GM18511 (cell line): ENCODE results near the gene RDH8.
"Not testable (repeated sequence)": the region's sequence is repeated elsewhere in the genome, so short reads cannot be mapped to it uniquely, and the experiment has no call there.

ENCODE experiments used
- ATAC-seq: cut with Tn5 transposase; IDR thresholded peaks from one replicate; pipeline ENCODE4 v1.9.1; 2021; ENCODE audit warnings: mild to moderate bottlenecking, moderate library complexity; ENCODE audit not compliant: unreplicated experiment

Gene RDH8

DNA sequence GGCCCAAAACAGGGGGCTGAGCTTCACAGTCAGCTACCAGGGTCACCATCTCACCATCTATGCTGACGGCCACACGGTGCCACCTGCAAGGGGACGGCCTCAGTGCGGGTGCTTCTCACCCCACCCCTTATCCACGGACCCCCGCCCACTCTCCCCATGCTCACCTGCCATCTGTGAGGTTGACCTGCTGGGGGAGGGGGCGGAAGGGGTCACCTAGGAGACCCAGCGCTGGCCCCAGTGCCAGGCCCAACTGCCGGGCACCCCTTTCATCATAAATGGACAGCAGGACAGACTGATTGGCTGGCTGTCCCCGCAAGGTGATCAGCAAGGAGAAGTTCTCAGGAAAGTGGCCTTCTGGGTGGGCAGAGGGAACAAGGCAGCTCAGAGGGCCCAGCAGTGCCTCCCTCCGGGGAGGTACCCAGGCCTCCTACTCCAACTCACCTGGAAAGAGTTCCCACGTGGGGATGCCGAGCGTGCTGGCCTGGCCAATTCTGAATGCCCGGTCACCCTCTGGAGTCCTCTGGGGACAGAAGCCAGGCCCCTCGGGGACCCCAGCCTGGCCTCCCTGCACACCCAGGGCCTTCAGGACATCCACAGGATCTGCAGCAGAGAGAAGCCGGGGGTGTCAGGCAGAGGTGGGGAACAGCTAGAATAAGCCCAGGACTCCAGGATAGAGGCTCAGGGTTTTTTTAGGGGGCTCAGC, 7.5 kb upstream of the RDH8 start:
- no peak for ATAC-seq

DNA sequence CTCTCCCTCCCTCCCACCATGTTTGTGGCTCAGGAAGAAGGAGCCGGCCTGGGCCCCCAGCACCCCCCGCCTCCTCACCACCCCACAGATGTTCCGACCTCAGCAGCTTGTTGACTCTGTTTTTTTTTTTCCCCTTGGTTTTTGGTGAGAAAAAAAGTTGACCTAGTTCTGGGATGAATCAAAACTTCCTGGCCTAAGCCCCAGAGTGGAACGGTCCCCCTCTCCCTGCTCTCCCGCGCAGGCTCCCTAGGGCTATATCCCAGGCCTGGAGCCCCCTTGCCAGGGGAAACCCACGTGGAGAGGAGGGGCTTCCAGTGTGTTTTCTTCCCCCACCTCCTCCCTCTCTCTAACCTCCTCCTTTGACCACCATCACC, 7.0 kb upstream of the RDH8 start:
- ATAC-seq = no peak

DNA sequence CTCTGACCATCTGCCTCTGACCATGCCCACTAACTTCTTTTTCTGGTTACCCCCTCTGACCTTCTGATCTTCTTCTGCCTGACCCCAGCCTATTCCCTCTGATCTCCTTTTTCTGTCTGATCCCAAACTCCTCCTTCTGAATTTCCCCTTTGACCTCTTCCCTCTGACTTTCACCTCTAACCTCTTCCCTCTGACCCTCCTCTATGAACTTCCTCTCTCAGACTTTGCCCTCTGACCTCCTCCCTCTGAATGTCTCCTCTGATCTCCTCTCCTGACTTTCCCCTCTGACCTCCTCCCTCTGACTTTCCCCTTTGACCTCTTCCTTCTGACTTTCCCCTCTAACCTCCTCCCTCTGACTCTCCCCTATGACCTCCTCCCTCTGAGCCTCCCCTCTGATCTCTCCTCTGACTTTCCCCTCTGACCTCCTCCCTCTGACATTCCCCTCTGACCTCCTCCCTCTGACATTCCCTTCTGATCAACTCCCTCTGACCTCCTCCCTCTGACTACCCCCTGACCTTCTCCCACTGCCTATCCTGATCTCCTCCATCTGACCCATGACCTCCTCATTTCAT, 6.4 kb upstream of the RDH8 start:
- no peak for ATAC-seq

DNA sequence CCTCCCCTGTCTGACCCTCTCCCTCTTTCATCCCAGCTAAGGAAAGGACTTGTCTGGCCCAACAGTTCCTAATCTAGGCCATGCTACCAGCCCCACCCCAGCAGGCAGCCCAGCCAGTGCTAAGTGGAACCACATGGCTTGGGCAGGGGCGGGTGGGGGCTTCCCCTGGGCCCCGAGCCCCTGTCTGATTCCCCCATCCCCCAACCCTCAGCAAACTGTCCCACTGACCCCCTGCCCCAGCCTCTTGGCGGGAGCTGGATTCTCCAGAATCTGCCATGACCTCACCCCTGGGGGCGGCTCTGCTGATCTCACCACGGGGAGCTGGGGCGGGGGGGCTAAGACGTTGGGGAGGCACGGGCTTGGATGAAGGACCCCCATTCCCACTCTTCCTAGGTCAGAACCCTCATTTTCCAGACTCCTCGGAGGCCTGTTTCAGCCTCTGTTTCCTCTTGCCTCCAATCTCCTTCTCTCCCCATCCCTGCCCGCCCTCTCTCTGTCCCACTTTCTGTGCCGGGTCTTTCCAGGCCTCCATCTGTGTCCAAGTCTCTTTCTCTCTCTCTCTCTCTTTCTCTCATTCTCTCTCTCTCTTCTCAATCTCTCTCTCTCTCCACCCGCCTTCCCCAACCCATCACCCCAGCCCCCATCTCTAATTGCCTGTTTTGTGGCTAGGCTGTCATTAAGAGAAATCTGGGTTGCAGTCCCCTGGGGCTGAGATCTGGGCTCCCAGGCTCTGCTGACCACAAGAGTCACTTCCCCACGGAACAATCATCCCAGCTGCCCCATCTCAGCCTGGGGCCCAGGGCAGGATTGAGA, 5.7 kb upstream of the RDH8 start:
- no peak for ATAC-seq

DNA sequence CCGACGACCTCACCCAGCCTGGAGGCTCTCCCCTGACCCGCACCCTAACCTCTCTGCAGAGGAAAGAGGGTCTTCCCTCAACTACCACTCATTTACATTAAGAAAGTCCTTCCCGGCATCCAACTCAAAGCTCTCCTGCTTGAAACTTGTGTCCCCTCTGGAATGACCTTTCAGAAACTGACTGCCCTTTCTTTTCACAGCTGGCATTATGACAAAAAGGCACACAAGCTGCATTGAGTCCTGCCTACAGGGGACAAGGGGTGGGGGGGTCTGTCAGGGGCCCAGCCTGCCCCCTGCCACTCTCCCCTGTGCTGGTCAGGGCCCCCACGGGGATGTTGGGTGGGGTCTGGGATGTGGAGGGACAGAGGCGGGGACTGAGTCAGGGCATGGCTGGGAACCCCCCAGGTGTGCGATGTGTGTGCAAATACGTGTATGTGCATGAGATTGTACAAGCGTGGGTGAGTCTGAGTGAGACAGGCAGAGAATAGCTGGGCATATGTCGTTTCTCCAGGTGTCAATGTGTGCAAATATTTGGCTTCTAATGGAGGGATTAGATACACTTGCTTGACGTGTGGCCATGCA, 5.0 kb upstream of the RDH8 start:
- ATAC-seq = no peak

DNA sequence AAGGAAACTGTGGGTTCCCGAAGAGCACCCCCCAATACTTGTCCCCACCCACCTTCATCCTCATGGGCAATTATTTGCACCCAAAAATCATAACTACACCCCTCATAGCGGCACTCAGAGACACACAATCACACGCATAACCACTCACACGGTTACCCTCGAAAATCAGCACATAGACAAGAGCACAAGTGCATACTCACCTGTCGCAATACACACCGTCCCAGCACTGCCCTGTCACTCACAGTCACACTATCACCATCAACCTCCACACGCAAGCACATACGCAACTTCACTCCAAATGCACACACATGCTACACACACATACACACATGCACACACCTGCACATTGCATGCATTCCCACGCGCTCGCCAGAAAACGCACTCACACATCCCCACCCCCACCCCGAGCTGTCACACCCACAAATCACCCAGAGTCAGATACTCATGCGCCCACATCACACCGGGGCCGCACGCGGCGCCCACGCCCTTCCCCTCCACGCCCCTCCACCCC, 3.5 kb upstream of the RDH8 start:
- ATAC-seq = no peak

DNA sequence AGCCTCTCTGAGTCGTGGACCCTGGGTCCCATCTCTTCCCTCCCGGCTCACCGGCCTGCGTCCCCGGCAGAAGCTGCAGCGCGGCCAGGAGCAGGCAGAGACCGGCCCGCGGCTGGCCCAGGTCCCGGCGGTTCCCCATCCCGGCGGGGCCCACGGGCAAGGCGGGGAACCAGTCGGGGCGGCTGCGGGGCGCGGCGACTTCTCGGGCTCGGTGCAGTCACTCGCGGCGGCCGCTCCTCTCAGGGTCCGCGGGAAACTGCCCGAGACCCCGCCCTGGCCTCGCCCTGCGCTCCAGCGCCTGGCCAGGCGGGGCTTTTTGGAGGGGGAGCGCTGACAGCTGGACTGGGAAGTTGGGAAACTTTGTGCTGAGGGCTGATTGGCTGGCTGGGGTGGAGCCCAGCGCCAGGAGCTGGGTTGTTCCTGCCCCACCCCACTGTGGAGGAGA, 3.0 kb upstream of the RDH8 start, which contains the start of gene COL5A3:
COL5A3 (minus strand) TSS at position 258 of the 445 bp plus-strand sequence; CDS start at position 139, 119 bp downstream.
- ATAC-seq = no peak

DNA sequence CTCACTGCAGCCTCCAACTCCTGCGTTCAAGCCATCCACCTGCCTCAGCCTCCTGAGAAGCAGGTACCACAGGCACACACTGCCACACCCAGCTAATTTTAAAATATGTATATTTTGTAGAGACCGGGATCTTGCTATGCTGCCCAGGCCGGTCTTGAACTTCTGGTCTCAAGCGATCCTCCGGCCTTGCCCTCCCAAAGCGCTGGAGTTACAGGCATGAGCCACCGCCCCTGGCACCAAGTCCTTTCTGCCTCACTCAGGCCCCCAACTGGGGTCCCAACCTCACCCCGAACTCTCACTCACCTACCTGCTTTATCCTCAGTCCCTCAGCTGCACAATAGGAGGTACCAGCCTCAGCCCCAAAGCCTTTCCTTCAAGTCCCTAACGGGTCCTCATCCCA, 2.3 kb upstream of the RDH8 start:
- ATAC-seq = no peak

DNA sequence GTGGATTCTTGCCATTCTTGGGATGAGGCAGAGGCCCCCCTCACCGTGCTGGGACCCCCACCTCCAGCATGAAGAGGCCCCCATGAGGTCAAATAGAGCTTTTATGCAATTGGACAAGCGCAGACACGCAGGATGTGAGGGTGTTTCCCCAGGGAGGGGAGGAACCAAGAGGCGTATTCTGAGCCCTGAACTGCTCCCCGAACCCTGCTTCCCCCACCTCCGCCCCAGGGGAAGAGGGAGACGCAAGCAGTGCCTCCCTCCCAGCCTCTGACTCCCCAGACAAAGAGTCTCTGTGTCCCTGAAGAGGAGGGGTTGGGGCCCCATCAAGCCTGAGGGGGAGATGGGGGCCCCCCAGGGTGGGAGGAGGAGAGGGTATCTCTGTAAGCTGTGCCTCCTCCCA, 1.3 kb upstream of the RDH8 start:
- ATAC-seq = no peak

DNA sequence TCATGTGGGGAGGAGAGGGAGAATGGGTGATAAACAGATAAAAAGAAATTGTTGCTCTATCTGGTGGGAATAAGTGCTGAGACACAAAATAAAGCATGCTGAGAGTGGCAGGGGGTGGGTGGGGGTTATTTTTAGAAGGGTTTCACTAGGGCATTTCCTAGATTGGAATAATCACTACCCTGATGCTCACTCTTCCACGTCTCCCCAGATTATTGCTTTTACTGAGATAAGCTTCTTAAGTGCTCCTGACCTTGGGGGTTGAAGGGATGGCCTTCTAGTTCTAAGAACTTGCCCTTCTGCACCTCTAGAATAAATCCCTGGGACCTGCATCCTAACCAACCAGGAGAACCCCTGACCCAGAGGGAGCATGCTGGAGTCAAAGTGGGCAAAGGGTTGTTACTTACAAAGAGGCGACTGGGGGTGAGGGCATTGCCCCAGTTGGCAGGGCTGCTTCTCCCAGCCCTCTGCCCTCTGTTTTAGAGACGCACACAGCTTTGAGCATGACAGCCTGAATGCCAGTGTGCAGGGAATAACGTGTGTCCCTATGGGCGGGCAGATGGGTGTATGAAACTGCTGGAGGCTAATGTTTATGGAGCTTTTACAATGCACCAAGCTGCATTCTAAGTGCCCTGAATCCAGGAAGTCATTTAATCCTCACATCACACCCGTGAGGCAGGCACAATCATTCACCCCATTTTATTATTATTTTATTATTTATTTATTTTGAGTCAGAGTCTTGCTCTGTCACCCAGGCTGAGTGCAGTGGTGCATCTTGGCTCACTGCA, 743 bp downstream of the RDH8 start:
- no peak for ATAC-seq

DNA sequence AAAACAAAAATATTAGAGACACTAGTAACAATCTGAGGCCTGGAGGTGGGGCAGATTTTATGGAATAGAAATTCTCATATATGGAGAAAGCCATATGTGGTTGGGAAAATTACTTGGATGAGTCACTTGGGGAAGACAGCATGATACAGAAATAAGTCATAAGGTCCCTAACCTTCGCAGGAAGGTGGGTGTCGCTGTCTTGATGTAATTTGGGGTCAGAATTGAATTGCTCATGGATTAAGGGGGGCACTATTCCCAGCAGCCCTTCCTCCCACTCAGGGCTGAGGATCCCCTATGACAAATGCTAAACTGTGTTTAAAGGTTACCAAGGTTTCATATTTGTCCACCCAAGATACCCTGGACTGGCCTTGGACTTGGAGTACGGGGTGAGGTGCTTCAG, 5.0 kb downstream of the RDH8 start:
- ATAC-seq = no peak

DNA sequence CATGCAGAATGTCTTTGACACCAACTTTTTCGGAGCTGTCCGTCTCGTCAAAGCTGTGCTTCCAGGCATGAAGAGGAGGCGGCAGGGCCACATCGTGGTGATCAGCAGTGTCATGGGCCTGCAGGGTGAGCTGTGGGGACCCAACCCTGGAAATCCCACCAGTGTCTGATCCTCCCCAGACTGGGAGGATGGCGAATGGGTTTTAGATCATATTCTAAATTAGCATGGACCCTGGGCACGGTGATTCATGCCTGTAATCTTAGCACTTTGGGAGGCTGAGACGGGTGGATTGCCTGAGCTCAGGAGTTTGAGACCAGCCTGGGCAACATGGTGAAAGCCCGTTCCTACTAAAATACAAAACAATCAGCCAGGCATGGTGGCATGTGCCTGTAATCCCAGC, 5.5 kb downstream of the RDH8 start:
- ATAC-seq = no peak

DNA sequence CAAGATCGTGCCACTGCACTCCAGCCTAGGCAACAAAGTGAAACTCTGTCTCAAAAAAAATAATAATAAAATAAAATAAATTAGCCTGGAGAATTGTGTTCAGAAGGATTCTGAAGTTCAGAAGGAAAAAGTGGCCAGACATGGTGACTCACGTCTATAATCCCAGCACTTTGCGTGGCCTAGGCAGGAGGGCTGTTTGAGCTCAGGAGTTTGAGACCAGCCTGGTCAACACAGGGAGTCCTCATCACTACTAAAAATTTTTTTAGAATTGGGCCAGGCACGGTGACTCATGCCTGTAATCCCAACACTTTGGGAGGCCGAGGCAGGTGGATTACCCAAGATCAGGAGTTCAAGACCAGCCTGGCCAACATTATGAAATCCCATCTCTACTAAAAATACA, 6.0 kb downstream of the RDH8 start:
- no peak for ATAC-seq

DNA sequence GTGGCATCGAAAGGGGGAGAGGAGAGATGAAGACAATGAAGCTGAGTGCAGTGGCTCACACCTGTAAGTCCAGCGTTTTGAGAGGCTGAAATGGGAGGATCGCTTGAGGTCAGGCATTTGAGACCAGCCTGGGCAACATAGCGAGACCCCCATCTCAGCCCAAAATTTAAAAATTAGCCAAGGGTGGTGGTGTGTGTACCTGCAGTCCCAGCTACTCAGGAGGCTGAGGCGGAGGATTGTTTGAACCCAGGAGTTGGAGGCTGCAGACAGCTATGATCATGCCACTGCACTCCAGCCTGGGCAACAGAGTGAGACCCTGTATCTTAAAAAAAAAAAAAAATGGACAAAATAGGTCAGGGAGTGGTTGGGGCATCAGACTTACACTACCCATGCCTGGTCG, 7.6 kb downstream of the RDH8 start:
- no peak for ATAC-seq

DNA sequence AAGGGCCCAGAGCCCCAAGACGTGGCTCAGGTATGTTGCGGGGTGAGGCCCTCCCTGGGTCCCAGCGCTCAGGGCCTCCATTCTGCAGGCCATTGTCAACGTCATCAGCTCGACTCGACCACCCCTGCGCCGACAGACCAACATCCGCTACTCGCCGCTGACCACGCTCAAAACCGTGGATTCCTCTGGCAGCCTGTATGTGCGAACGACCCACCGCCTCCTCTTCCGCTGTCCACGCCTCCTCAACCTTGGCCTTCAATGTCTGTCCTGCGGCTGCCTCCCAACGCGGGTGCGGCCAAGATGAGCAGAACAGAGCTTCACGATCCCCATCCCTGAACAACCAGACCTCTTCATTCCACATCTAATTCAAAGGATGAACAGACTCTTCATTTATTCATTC, 8.2 kb downstream of the RDH8 start:
- no peak for ATAC-seq

DNA sequence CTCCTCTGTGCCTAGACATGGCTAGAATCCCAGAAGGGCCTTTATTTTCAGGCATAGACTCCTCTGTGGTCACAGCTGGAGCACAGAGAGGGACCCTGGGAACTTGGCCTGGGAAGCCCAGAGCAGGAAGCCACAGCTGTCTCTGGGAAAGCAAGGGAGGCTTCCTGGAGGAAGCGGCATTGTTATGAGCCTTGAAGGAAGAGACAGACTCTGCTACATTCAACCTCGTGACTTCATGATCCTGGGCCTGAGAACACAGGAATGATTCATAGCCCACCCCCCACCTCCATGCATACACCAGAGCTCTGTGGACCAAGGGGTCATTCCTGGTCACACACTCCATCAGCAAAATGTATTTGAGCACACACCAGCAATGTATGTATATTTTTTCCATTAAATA, 8.6 kb downstream of the RDH8 start:
- no peak for ATAC-seq

DNA sequence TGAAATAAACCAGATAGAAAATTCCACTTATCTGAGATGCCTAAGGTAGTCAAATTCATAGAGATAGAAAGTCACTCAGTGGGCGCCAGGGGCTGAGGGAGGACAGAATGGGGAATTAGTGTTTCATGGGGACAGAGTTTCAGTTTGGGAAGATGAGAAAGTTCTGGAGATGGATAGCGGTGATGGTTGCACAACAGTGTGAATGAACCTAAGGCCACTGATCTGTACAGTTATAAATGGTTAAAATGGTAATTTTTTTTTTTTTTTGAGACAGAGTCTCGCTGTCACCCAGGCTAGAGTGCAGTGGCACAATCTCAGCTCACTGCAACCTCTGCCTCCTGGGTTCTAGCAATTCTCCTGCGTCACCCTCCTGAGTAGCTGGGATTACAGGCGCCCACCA, 9.8 kb downstream of the RDH8 start:
- not testable (repeated sequence) for ATAC-seq

DNA sequence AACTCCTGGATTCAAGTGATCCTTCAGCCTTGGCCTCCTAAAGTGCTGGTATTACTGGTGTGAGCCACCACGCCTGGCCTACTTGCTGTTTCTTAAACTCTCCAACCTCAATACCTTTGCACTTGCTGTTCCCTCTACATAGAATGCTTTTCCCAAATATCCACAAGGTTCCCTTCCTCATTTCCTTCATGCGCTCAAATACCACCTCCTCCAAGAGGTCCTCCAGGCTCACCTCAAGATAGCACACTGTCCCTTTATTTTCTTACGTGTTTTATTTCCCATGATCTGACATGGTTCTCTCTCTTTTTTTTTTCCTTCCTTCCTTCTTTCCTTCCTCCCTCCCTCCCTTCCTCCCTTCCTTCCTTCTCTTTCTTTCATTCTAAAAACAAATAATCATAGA, 13.5 kb downstream of the RDH8 start:
- no peak for ATAC-seq

DNA sequence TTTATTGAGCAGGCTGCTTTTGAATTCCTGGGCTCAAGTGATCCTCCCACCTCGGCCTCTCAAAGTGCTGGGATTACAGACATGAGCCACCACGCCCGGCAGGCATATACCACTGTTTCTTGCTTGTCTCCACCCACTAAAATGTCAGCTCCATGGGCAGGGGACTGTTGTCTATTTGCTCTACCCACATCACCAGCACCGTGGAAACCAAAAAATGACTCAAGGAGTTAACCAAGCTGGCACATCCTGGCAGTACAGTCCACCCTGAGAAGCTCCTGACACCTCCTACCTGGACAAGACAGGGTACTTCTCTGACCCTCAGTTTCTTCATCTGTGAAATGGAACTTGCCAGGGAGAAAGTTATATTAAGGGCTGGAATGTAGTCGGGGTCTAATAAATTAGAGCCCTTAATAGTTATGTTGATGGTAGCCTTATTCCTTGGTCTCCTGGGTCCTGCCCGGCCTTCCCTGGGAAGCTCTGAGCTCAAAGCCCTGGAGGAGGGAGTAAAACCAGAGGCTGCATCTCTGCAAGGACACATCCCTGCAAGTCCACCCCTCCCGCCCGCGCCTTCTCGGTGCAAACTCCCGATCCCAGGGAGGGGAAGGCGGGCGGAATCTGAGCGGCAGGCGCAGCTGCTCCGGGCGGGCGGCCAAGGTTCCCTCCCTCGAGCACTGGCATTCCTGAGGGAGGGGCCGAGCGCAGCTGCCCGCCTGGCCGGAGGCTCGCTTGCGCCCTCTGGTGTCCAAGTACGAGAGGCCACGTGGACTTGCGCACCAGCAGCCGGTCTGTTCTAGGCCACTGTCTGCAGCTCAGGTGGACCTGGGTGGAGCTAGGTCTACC, 14.1 kb downstream of the RDH8 start:
- ATAC-seq = peak; percentile 44

DNA sequence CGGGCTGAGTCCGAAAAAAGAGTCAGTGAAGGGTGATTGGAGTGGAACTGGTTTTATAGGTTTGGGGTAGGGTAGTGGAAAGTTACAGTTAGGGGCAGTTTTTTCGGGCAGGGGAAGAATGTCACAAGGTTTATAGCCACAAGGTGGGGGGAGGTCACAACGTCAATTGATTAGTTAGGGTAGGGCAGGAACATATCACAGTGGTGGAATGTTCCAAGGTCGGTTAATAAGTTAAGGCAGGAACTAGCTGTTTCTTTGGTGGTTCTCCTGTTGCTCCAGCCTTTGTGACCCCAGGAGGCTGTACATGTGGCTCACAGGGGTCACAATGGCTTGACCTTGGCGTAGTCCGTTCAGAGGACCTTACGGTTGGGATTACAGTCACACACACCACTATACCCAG, 20.3 kb downstream of the RDH8 start:
- no peak for ATAC-seq
